SH-SY5Y (cell line): ENCODE results near the gene MYO3A.

Experiments
- GATA2 ChIP-seq: IDR thresholded peaks from 2 replicates; pipeline ENCODE4 v1.6.1; 2011; ENCODE audit warnings: mild to moderate bottlenecking, low read depth, low read length
- GATA3 ChIP-seq: IDR thresholded peaks from 2 replicates; pipeline ENCODE4 v1.6.1; 2011; ENCODE audit warnings: low read depth, mild to moderate bottlenecking, low read length, moderate library complexity

- TF ChIP-seq GATA2: no peak
- no peak for TF ChIP-seq GATA3
Measured at GRCh38 chr10:25952857-25953256, 18.8 kb downstream of the MYO3A start.
